OCI-LY1 (cell line): ENCODE data around the gene OR51I1.

Experiments
- EZH2 ChIP-seq: fragments of 200-600 bp; sonication (generic), shearing (Covaris generic); IDR thresholded peaks from 2 replicates; pipeline ENCODE4 v1.8.0; 2017; ENCODE audit warnings: borderline replicate concordance, mixed run types, mild to moderate bottlenecking, antibody characterized with exemption, low read length, moderate library complexity, mixed read lengths
- TF ChIP-seq, protein P1 (sequence below): fragments of 200-600 bp; sonication (generic), shearing (Covaris generic); IDR thresholded peaks from 2 replicates; pipeline ENCODE4 v1.5.1; 2017; ENCODE audit warnings: mild to moderate bottlenecking, antibody characterized with exemption, low read length, moderate library complexity, mixed read lengths

DNA sequence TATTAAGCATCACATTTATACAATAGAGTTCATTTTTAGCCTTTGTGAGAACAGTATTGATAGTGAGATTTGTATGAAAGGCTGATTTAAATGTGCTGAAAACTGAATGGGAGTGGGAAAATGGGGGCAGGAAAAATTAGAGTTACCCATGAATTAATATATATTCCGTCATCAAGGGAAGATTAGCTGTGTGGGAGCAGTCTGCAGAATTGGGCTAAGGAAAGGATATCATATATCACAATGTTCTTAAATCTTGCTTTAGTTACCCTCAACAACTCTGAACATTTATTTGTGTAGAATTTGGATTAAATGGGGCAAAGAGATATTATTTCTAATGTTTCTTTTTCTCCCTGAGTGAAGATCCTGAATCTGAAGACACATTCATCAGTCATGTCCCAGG, 19.5 kb downstream of the OR51I1 start, which contains the start of gene OR51Q1:
- TF ChIP-seq EZH2, result no peak
- TF ChIP-seq, protein P1, sequence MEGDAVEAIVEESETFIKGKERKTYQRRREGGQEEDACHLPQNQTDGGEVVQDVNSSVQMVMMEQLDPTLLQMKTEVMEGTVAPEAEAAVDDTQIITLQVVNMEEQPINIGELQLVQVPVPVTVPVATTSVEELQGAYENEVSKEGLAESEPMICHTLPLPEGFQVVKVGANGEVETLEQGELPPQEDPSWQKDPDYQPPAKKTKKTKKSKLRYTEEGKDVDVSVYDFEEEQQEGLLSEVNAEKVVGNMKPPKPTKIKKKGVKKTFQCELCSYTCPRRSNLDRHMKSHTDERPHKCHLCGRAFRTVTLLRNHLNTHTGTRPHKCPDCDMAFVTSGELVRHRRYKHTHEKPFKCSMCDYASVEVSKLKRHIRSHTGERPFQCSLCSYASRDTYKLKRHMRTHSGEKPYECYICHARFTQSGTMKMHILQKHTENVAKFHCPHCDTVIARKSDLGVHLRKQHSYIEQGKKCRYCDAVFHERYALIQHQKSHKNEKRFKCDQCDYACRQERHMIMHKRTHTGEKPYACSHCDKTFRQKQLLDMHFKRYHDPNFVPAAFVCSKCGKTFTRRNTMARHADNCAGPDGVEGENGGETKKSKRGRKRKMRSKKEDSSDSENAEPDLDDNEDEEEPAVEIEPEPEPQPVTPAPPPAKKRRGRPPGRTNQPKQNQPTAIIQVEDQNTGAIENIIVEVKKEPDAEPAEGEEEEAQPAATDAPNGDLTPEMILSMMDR, result no peak
